ENCODE measurements around the gene AGBL4.
A peak's percentile ranks its signal among the peaks of the same experiment; 100 is the strongest.

Gene AGBL4

DNA sequence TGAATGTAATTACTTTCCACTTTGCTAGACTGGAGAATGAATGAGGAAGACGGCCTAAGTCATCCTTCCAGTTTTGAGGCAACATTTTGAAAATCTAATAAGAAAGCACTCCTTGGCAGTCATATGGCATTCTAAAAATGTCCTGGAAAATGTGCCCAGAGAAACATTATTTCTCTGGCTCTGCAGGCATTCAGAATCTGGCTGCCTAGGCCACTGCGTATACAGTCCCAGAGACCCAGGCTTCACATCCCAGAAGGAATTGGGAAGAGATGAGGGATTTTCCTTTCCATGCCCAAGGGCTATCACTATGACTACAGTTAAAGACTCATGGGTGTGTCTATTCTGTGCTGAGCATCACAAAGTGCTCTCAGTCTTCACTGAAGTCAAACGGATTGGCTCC, 1339.9 kb downstream of the AGBL4 start:
- no peak overlapping the region for H3K4me3 ChIP-seq (ENCODE audit: low read depth, low read length)
- TF ChIP-seq, protein P1, sequence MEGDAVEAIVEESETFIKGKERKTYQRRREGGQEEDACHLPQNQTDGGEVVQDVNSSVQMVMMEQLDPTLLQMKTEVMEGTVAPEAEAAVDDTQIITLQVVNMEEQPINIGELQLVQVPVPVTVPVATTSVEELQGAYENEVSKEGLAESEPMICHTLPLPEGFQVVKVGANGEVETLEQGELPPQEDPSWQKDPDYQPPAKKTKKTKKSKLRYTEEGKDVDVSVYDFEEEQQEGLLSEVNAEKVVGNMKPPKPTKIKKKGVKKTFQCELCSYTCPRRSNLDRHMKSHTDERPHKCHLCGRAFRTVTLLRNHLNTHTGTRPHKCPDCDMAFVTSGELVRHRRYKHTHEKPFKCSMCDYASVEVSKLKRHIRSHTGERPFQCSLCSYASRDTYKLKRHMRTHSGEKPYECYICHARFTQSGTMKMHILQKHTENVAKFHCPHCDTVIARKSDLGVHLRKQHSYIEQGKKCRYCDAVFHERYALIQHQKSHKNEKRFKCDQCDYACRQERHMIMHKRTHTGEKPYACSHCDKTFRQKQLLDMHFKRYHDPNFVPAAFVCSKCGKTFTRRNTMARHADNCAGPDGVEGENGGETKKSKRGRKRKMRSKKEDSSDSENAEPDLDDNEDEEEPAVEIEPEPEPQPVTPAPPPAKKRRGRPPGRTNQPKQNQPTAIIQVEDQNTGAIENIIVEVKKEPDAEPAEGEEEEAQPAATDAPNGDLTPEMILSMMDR (IDR thresholded peaks at IDR 0.05; ENCODE audit: low read depth, low read length, missing control alignments), result no peak

DNA sequence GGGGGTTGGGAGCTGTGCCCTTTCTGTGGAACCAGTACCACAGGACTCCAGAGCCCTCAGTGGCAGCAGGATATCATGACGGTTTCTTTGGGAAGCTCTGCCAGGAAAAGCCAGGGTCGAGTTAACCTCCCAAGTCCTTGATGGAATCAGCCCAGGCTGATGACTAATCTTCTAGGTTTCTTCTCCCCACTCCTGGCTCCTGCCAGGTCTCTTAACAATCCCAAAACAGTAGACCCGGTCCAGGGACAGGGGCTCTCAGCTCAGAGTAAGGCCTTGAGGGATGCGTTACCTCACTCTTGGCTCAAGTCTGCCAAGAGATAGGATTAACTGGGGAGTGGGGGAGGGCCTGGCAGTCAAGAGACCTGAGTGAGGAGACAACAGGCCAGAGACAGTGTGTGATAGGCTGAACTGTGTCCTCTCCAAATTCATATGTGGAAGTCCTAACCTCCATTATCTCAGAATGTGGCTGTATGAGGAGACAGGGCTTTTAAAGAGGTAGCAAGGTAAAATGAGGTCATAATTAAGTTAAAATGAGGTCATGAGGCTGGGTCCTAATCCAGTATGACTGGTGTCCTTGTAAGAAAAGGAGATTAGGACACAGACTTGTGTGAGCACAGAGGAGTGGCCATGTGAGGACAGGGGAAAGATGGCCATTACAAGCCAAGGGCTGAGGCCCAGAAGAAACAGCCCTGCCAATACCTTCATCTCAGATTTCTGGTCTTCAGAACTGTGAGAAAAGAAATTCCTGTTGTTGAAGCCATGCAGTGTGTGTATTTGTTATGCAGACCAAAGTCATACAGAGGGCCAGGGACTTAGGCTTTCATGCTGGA, 1342.1 kb downstream of the AGBL4 start:
- H3K4me3 ChIP-seq (ENCODE audit: low read depth, low read length), result no peak overlapping the region
- TF ChIP-seq, protein P1 (IDR thresholded peaks at IDR 0.05; ENCODE audit: low read depth, low read length, missing control alignments), result no peak
- no peak for DNase-seq (ENCODE audit: low read depth)

More for the DNA sequence above, 1339.9 kb downstream of the AGBL4 start:
- no peak for DNase-seq (ENCODE audit: low read depth)

DNA sequence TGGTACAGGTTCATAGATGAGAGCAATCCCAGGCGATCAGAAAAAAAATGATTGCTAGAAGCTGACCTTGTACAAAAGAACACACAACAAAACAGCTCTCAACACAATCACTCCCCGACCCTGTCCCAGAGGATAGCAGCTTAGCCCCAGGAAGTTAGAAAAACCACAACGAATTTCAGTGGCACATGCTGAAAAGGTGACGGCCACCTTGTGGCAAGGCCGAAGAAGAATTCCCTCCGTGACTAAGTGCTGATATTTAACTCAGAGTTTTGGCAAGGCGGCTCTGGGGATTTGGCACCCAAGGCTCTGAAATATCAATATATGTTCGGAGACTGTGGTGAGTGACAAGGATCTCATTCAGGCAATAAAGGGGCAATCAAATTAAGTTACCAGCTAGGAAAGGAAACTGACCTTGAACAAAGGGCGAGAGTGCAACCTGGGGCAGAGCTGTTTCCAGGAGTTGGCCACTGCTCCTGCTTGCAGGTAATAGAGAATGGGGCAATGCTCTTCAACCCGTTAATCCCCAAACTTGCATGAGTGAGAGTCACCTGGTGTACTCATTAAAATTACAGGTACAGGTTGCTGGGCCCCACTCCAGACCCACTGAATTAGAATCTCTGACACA, 1343.2 kb downstream of the AGBL4 start:
- DNase-seq (ENCODE audit: low read depth), result no peak
- TF ChIP-seq, protein P1 (IDR thresholded peaks at IDR 0.05; ENCODE audit: low read depth, low read length, missing control alignments), result no peak
- no peak overlapping the region for H3K4me3 ChIP-seq (ENCODE audit: low read depth, low read length)

DNA sequence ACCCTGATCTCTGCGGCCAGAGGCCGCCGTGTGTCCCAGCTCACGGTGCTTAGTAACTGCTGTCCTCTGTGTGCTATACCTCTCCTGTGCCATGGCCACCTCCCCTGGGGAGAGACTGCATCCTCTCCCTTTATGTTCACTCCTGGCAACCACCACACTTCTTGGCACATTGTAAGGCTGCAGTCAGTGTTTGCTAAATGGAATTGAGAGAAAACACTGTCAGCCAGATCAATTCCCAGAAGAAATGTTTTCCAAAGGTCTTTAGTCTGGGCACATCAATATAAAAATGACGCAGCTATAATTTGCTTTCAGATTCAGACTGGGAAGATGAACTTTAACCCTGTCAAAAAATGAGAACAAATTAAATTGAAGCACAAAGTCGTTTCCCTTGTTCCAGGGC, 1343.9 kb downstream of the AGBL4 start:
- DNase-seq (ENCODE audit: low read depth), result no peak
- TF ChIP-seq, protein P1 (IDR thresholded peaks at IDR 0.05; ENCODE audit: low read depth, low read length, missing control alignments), result no peak

DNA sequence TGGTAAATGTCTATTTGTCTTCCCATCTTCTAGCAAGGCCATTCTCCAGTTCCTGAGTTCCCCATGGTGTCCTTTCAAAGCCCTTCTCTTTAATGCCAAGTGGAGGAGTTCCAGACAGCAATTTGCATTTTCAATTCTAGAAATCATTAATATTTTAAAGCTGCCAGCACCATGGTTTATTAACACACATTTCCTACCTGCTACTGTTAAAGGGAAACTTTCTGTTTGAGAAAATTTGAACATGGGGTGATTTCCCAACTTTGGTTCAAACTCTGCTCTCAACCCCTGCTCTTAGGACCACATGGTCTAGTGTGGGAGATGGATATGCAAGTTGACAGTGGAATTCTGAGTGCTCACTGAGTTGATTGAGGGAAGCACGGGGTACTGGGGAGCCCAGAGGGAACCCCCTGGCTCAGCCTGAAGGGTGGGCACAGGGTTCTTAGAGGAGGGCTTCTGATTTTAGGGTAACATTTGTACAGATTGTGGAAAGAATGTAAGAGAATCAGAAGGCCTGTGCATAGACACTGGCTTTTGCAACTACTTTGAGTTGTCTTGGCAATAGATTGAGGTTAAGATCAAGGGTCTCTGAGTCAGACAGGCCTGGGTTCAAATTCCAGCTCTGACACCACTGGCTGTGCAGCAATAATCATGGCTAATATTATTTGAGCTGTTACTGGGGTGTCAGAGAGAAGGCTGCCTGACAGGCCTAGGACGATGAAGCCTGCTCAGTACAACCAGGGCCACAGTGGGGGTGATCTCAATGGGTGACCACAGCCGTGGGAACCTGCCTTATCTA, 1344.8 kb downstream of the AGBL4 start:
- TF ChIP-seq, protein P1 (IDR thresholded peaks at IDR 0.05; ENCODE audit: low read depth, low read length, missing control alignments), result no peak
- no peak for DNase-seq (ENCODE audit: low read depth)
- no peak overlapping the region for H3K4me3 ChIP-seq (ENCODE audit: low read depth, low read length)

More for the DNA sequence above, 1343.9 kb downstream of the AGBL4 start:
- H3K4me3 ChIP-seq (ENCODE audit: low read depth, low read length), result no peak overlapping the region

DNA sequence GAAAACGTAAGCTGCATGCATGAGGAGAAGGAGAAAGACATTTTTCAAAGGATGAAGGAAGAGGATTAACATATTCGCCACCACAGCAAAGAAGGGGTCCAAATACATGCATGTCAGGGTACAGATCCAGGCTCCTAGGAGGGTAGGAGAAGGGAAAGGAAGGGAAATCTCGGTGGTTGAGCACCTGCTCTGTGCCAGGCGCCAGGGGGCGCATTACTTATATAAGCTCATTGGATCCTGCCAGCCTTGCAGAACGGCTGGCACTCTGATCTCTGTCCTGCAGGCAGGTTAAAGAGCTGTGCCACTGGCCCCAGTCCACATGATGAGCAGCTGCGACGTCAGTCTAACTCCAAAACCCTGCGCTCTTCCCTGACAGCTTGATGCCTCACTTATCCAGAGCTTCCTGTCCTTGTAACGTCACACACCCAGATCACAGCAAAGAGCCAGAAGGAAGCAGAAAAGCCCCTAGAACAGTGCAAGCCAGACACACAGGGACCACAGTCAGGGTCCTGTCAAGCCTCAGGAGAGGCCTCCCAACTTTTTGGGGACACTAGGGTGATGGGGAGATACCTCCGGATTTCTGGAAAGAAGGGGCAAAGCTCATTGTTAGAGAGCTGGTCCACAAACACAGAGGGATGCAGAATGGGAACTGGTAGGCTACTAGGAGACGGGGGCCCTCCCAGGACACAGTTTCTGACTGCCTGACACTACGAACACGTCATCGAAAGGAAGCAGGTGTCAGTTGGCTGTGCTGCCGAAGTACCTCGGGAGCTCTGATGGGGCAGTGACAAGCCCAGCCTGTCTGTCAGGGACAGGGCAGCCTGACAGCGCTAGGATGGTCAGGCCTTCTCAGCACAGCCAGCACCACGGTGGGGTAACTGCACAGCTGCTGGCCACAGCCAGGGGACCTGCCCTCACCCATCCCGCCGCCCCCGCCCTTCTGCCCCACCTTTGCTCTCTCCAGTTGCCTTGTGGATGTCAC, 1346.2 kb downstream of the AGBL4 start:
- TF ChIP-seq, protein P1 (IDR thresholded peaks at IDR 0.05; ENCODE audit: low read depth, low read length, missing control alignments), result peak; percentile 87
- H3K4me3 ChIP-seq (ENCODE audit: low read depth, low read length), result no peak overlapping the region
- peak; percentile 4 for DNase-seq (ENCODE audit: low read depth)
